ENCODE data around the gene SPINK13.
"Not testable (repeated sequence)": the region's sequence is repeated elsewhere in the genome, so short reads cannot be mapped to it uniquely, and the experiment has no call there.

Gene SPINK13, protein sequence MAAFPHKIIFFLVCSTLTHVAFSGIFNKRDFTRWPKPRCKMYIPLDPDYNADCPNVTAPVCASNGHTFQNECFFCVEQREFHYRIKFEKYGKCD

DNA sequence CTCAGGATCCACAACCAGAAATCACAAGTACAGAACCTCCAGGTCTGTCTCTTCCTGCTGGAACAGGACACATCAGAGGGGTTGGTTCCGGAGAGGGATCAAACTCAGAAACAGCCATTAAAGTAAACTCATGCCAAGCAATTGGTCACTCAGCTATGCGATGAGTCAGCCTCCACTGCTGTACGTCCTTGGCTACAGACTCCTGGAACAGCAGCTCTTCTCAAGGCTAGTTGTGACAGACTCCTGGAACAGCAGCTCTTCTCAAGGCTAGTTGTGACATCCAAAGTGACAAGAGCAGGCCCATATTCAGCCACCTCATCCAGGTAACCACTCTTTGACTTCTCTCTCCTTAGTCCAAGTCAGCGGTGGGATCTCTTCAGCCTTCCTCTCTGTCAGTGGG lies at the start of gene SPINK13:
TSS of gene SPINK13 (plus strand) at position 229 of the 400 bp plus-strand sequence. CDS start 1,279 bp downstream, outside the sequence.
- peak; percentile 6 for DNase-seq

DNA sequence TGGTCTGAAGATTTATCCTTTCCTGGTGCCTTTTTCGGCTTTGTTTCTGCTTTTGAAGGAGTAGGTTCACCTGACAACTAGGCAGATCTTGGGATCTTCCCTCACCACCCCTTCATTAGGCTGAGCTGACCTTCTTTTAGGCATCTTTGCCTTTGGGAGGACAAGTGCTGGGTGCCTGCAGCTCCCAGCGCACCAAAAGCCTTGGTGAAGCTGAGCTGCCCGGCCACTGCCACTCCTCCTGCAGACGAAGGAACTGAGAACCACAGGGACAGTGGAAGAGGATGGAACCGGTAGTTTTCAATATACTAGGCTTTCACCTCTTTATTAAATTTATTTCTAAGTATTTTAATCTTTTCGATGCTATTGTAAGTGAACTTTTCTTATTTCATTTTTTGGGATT lies 47.1 kb upstream of the SPINK13 start:
- no peak for DNase-seq

DNA sequence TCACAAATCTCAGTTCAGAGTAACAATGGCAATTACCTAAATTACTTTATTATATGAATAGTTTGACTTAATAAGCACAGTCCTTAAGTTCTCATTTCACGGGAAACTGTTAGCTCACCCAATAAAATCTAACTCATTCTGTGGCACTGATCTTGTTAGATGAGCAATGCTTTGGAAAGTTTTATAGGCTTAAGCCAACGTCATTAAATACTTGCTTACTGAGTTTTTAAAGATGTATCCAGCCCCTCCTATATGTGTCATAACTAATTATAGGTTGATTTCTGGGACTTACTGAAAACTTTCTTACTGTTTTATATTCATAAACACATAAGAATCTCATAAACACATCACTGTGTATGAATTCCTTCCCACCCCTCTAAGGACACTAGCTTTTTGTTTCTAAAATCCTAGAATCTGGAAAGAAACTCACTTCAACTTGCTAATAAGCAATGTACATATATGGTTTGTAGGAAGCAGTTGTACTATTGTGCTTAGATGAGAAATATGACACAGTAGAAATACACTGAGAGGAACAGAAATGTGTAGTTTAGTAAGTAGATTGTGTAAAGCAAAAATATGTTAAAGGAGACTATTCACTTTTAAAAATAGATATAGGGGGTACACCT lies 44.4 kb upstream of the SPINK13 start:
- DNase-seq = no peak

DNA sequence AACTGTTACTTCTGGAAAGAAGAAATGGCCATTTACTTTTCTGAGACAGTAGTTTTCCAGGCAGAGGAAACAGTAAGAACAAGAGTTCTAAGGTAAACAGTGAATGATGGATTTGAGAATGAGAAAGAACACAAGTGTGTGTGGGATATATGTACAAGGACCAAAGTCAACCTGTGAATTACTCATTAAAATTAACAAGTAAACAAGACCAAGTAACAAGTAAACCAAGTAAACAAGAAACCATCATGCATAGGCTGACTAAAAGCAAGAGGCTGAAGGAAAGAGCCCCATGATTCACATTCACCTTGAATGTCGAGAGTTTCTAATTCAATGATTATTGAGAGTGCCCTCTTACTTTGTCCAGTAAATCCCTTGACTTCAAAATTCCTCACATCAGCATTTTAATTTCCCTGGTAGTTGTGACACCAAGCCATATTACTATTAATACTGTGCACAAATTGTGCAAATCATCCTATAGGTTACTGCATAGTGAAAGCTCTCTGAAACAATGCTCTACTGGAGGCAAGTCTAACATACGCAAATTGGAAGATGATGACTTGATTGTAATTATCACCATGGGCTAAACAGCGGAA lies 40.1 kb upstream of the SPINK13 start:
- DNase-seq = no peak

DNA sequence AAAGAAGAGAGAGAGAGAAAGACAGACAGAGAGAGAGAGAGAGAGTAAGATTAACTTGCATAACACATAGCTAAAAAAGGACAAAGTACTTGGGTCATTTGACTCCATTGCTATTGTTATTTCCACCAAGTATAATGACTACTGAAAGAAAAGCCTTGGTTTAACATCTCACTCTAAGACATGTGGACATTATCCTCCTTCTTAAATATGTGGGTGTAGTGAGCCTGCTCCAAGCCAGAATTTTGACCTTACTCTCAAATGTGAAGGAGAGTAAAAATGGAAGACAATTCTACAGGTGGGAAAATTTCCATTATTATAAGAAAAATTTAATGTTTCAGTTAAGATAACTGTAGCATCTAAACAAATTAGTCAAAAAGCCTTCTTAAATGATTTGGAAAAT lies 38.8 kb upstream of the SPINK13 start:
- DNase-seq = no peak

DNA sequence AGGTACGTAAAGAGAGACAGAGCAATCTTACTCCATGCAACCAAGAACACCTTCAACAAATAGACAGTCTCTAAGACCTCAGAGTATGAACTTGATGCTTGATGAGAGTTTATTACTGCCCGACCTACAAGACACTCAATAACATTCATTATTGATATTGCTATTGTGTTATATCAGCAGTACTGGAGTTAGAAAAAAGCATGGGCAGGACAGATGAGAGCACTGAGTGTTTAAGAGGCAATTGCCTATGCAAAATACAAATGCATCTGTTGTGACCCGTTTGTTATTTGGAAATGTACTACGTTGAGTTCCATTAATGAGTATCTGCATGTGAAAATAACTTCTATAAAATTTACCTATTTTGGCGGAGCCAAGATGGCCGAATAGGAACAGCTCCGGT lies 38.4 kb upstream of the SPINK13 start:
- DNase-seq = no peak

DNA sequence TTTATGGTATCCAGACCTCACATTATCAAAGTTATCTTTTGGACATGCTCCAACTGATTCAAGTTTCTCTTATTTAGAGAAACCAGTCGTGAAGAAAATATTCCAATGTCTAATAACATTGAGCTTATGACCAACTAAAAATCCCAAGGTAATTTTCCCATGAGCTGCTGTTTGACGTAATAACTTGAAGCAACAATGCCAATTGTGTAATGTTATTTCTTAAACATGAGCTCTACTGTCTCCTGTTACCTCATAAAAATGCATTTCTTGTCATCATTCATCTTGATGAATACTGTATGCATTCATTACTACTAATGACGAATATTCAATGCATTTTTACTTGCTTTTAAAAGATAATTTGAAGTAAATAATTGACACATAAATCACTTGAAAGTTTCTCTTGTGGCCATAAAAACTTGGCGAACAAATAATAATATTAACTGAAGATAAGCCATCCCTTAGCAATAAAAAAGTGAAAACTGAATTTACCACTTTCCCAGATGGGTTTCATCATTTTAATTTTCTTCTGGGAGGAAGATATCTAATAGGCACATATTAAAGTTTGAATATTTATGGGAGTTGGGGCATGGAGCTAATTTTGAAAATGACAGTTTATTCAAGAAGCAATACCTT lies 30.7 kb upstream of the SPINK13 start:
- DNase-seq = no peak

DNA sequence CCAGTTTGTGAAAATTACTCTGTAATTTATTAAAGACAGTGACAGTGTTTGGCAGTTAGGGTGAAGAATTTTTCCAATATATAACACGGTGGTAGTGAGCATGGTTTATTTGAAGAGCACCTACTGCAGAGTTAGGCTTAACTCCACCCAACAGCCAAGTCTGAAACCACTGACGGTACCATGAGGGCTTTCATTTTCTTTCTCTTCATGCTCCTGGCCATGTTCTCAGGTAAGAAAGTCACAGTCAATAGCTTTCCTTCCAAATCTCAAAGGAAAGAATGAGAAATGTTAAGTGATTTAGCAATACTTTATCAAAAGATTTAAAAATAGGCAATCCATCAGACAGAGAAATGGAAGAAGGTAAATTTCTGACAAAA lies 30.2 kb upstream of the SPINK13 start, which contains the start of gene MARCOL:
TSS of gene MARCOL (plus strand) at position 108 of the 377 bp plus-strand sequence. CDS start at position 181, 73 bp downstream.
- no peak for DNase-seq

DNA sequence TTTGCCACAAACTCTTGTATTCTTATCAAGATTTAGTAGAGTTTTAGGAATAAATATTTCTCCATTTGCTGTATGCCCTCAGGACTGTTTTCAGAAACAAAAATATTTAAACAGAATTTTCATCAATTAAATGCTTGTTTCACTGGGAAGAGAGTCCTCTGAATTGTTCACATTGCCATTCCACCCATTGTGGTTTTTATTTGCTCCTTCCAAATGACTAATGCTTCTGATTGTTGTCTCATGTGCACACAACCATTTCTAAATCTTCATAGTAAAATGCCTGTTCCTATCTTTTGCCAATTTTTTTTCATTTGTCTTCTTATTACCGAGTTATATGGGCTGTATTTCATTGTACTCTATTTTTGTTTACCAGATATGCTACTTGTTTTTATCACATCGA lies 19.7 kb upstream of the SPINK13 start:
- no peak for DNase-seq

DNA sequence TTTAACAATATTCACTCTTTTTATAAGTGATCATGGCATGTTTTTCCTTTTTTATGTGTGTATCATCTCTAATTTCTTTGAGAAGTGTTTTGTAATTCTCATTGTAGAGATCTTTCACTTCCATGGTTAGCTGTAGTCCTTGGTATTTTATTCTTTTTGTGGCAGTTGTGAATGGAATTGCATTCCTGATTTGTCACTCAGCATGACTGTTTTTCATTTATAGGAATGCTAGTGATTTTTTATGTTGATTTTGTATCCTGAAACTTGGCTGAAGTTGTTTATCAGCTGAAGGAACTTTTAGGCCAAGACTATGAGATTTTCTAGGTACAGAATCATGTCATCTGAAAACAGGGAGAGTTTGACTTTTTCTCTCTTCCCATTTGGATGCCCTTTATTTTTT lies 13.1 kb upstream of the SPINK13 start:
- DNase-seq = no peak

DNA sequence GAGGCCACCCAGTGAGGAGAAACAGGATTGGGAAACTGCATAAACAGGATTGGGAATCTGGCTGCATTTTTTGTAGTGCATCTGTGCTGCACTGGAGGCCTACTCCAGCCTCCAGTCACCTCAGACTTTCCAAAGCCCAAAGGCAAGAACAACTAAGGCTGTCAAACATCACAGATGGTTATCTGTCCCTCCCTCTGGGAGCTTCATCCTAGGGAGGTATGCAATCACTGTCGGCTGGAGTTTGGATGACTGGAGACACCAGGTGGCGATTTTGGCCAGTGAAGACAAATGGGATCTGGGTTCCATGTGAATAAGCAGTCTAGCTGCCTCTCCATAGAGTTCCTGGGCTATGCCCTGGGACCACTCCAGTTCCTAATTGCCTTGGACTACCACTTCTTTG lies 9.3 kb upstream of the SPINK13 start:
- no peak for DNase-seq

DNA sequence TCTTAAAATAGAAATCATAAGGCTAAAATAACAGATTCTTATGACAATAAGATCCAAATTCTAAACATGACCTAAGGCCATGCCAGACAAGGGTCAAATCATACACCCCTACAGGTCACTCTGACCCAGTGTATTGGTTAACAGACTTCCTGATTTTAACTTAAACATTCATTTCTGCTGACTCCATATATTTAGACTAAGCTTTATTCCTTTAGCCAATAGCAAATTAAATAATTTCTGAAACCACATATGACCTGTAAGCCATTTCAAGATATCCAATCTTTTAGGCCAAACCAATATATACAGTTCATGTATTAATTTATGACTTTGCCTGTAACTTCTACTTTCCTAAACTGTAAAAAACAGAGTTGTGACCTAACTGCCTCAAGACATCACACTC lies 7.4 kb upstream of the SPINK13 start:
- DNase-seq = no peak

DNA sequence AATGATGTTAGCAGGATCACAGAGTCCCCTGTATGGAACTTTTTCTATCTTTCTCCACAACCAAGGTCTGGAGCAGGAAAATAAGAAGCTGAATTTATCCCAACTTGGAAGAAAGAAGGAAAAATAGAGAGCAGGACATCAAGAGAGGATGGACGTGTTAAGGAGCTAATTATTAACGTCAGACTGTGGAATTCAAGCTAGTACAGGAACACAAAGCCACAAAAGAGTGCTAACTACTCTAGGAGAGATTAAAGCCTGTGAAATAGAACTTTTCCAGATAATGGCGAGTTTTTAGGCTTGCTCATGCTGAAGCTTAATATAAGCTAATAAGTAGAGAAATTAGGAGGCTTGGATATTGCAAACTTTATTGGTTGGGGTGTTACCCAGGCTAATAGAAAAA lies 632 bp upstream of the SPINK13 start:
- no peak for DNase-seq

DNA sequence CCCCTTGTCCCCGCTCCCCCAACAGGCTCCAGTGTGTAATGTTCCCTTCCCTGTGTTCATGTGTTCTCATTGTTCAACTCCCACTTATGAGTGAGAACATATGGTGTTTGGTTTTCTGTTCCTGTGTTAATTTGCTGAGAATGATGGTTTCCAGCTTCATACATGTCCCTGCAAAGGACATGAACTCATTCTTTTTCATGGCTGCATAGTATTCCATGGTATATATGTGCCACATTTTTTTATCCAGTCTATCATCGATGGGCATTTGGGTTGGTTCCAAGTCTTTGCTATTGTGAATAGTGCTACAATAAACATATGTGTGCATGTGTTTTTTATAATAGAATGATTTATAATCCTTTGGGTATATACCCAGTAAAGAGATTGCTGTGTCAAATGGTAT lies 6.5 kb downstream of the SPINK13 start:
- not testable (repeated sequence) for DNase-seq

DNA sequence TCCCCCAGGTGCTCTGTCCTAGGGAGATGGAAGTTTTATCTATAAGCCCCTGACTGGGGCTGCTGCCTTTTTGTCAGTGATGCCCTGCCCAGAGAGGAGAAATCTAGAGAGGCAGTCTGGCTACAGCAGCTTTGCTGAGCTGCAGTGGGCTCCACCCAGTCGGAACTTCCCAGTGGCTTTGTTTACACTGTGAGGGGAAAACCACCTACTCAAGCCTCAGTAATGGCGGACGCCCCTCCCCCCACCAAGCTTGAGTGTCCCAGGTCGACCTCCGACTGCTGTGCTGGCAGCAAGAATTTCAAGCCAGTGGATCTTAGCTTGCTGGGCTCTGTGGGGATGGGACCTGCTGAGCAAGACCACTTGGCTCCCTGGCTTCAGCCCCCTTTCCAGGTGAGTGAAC lies 12.3 kb downstream of the SPINK13 start:
- not testable (repeated sequence) for DNase-seq

DNA sequence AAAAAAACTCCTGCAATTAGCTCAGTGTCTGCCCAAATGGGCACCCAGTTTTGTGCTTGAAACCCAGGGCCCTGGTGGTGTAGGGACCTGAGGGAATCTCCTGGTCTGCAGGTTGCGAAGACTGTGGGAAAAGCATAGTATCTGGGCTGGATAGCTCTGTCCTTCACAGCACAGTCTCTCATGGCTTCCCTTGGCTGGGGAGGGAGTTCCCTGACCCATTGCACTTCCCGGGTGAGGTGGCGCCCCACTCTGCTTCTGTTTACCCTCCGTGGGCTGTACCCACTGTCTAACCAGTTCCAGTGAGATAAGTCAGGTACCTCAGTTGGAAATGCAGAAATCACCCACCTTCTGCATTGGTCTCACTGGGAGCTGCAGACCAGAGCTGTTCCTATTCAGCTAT lies 12.7 kb downstream of the SPINK13 start:
- not testable (repeated sequence) for DNase-seq

DNA sequence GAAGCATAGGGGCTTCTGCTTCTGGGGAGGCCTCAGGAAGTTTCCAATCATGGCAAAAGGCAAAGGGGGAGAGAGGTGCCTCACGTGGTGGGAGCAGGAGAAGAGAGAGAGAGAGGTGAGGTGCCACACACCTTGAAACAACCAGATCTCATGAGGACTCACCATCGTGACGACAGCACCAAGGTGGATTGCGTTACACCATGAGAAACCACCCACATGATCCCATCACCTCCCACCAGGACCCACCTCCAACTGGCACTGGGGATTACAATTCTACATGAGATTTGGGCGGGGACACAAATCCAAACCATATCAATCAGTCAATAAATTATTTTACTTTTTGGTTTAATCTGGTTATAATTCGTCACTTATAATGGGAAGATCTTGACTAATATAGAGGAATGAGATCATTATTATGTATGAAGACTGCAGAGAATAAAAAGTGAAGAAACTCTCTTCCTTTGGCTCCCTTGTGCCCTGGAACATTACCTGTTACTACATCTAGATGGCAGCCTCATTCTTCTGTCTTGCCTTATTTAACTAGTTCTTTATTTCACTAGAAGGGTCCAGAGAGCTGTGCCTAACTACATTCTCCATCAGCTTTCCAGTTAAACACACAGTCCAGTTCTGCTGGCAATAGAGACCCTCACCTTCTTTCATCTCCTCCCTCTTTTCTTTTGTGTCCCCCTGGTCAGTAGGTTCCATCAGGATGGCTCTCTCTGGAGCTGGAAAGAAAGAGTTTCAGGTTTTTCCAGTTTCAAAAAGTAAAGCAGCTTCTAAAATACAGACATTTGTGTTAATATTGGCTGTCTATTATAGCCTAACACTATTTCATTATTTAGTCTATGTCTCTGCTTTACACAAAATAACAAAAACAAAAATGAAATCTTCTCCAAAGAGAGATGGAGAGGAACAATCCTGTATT lies 21.9 kb downstream of the SPINK13 start:
- DNase-seq = no peak

DNA sequence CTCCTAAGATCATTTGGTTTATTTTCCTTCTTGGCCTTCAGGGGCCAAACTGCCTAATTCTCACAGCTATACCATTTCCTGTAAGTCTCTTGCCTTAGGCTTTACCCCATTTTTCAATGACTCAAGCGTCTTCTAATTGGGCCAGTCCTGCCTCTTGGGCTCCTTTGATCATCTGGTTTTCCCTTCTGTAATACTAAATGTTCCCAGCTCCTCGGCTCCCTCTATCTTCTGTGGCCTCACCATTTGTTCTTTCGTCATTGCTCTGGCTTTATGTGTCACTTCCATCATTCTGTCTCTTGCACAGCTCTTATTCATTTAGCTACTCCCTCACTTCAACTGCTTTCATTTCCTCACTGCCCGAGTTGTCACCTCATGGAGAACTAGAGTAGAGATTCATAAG lies 29.1 kb downstream of the SPINK13 start:
- no peak for DNase-seq

DNA sequence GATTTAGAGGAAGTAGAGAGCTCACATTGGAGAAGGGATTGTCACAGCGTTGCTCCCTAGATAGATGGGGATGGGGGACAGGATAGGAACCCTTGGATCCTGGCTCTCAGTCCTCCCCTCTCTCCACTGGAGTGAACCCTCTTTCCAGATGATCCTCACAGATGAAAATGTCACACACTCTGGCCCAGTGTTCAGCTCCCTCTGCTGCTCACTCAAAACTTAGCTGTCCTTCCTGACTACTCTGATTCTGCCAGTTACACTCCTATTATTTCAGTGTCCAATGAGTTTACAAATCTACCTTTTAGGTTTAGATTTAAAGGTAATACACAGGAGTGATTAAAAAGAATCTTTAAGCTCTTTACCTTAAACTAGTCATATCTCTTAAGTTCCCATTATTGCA lies 37.9 kb downstream of the SPINK13 start:
- no peak for DNase-seq

DNA sequence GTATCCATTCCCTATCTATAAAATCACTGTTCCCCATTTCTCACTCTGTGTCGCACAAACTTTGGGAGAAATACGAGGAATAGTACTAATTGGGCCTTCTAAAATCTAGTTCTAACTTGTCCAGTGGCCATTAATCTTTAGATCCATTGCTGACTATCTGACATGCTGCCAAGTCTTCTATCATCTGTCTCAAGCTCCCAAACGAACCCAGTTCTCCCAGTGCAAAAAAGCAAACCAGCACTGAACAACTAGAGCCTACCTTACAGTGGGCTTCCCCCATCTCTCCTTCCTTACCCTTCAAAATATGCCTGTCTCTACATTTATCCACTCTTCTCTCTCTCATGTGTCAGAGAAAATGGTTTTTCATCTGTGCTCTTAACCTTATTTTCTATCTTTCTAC lies 40.4 kb downstream of the SPINK13 start:
- no peak for DNase-seq

DNA sequence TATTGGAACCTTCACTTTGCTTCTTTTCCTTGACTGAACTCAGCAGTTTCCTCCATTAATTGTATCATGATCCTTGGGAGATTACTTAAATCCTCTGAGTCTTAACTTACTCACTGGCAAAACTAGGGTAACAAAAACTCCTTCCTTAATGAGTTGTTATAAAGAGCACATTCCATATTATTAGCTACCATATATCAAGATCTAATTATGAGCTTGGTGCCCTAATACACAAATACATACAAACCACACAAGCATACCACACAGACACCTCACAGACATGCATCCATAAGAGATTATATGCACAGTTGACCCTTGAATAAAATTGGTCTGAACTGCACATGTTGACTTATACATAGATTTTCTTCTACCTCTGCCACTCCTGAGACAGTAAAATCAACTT lies 41.2 kb downstream of the SPINK13 start:
- no peak for DNase-seq

DNA sequence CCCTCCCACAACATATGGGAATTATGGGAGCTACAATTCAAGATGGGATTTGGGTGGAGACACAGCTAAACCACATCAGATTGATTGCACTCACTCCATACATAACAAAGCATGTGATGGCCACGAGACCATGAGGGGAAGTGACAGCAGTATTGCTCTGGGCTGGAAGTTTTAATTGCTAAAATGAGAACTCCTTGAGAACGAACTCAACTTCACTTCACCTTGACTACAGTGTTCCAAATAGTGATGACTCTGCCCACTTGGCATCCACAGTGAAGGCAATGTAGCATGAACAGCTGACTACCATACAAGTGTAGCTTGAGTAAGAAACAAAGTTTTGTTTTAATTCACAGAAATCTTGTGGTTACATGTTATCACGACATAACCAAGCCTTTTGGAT lies 42.9 kb downstream of the SPINK13 start:
- DNase-seq = no peak

DNA sequence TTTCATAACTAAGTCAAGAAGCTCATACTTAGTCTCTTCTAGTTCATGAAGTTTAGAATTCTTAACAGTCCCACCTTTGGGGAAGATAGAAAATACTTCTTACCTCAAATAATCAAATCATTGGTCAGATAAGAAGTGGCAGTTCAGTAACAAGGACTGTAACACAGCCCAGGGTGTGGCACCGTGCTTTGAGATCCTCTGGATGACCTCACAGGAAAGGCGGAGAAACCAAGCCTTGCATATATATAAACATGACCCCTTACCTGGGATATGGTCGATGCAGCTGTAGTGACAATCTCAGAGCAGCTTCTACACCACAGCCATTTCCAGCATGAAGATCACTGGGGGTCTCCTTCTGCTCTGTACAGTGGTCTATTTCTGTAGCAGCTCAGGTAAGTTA lies 43.6 kb downstream of the SPINK13 start, which contains the start of gene SPINK7:
TSS of gene SPINK7 (plus strand) at position 271 of the 400 bp plus-strand sequence. CDS start at position 332, 61 bp downstream.
- no peak for DNase-seq
